ENCODE results near the gene CRYBG1.
"Not testable (repeated sequence)": the region's sequence is repeated elsewhere in the genome, so short reads cannot be mapped to it uniquely, and the experiment has no call there.

Gene CRYBG1

GRCh38 chr6:106547601-106548453, 187.3 kb downstream of the CRYBG1 start:
- in situ Hi-C loops (cut with MboI; ENCODE audit: low sequenced_read_pairs) = no loop called here

GRCh38 chr6:106548926-106549455, 188.5 kb downstream of the CRYBG1 start:
- in situ Hi-C loops (cut with MboI; ENCODE audit: low sequenced_read_pairs) = not testable (repeated sequence)

GRCh38 chr6:106549521-106549920, 189.0 kb downstream of the CRYBG1 start:
- in situ Hi-C loops (cut with MboI; ENCODE audit: low sequenced_read_pairs) = no loop called here

GRCh38 chr6:106551155-106551554, 190.6 kb downstream of the CRYBG1 start:
- in situ Hi-C loops (cut with MboI; ENCODE audit: low sequenced_read_pairs) = loop anchor here (25.0 kb wide), 2 partner anchors 214 to 436 kb away; partner anchors contain the start of gene ATG5

GRCh38 chr6:106553440-106553839, 192.9 kb downstream of the CRYBG1 start:
- in situ Hi-C loops (cut with MboI; ENCODE audit: low sequenced_read_pairs) = loop anchor here (25.0 kb wide), 2 partner anchors 216 to 434 kb away; partner anchors contain the start of gene ATG5

GRCh38 chr6:106555767-106556166, 195.2 kb downstream of the CRYBG1 start:
- in situ Hi-C loops (cut with MboI; ENCODE audit: low sequenced_read_pairs) = loop anchor here (25.0 kb wide), 2 partner anchors 218 to 432 kb away; partner anchors contain the start of gene ATG5

GRCh38 chr6:106556368-106556960, 195.9 kb downstream of the CRYBG1 start:
- in situ Hi-C loops (cut with MboI; ENCODE audit: low sequenced_read_pairs) = loop anchor here (25.0 kb wide), 2 partner anchors 219 to 431 kb away; partner anchors contain the start of gene ATG5

- in situ Hi-C loops (cut with MboI; ENCODE audit: low sequenced_read_pairs) = loop anchor here (25.0 kb wide), 2 partner anchors 221 to 429 kb away; partner anchors contain the start of gene ATG5
These were observed 197.3 kb downstream of the CRYBG1 start for GRCh38 chr6:106557837-106558236.

GRCh38 chr6:106558364-106558763, 197.8 kb downstream of the CRYBG1 start:
- in situ Hi-C loops (cut with MboI; ENCODE audit: low sequenced_read_pairs) = loop anchor here (25.0 kb wide), 2 partner anchors 221 to 429 kb away; partner anchors contain the start of gene ATG5

- in situ Hi-C loops (cut with MboI; ENCODE audit: low sequenced_read_pairs) = loop anchor here (25.0 kb wide), 2 partner anchors 222 to 428 kb away; partner anchors contain the start of gene ATG5
These were observed 199.1 kb downstream of the CRYBG1 start for GRCh38 chr6:106559659-106560058.

- in situ Hi-C loops (cut with MboI; ENCODE audit: low sequenced_read_pairs) = loop anchor here (25.0 kb wide), 2 partner anchors 224 to 426 kb away; partner anchors contain the start of gene ATG5
These were observed 200.6 kb downstream of the CRYBG1 start for GRCh38 chr6:106560996-106561685.

- in situ Hi-C loops (cut with MboI; ENCODE audit: low sequenced_read_pairs) = loop anchor here (25.0 kb wide), 2 partner anchors 225 to 425 kb away; partner anchors contain the start of gene ATG5
These were observed 201.3 kb downstream of the CRYBG1 start for GRCh38 chr6:106561686-106562405.

GRCh38 chr6:106563614-106564013, 203.1 kb downstream of the CRYBG1 start:
- in situ Hi-C loops (cut with MboI; ENCODE audit: low sequenced_read_pairs) = loop anchor here (25.0 kb wide), 2 partner anchors 226 to 424 kb away; partner anchors contain the start of gene ATG5

- in situ Hi-C loops (cut with MboI; ENCODE audit: low sequenced_read_pairs) = loop anchor here (25.0 kb wide), 2 partner anchors 227 to 423 kb away; partner anchors contain the start of gene ATG5
These were observed 204.0 kb downstream of the CRYBG1 start for GRCh38 chr6:106564476-106564875.

- in situ Hi-C loops (cut with MboI; ENCODE audit: low sequenced_read_pairs) = loop anchor here (5.0 to 25.0 kb wide), 3 partner anchors 121 to 419 kb away; partner anchors contain the start of gene ATG5
These were observed 208.0 kb downstream of the CRYBG1 start for GRCh38 chr6:106568530-106568929.

GRCh38 chr6:106569428-106569827, 208.9 kb downstream of the CRYBG1 start:
- in situ Hi-C loops (cut with MboI; ENCODE audit: low sequenced_read_pairs) = loop anchor here (5.0 to 25.0 kb wide), 3 partner anchors 122 to 418 kb away; partner anchors contain the start of gene ATG5

GRCh38 chr6:106572436-106572835, 211.9 kb downstream of the CRYBG1 start:
- in situ Hi-C loops (cut with MboI; ENCODE audit: low sequenced_read_pairs) = loop anchor here (25.0 kb wide), 2 partner anchors 235 to 415 kb away; partner anchors contain the start of gene ATG5

- in situ Hi-C loops (cut with MboI; ENCODE audit: low sequenced_read_pairs) = loop anchor here (25.0 kb wide), 2 partner anchors 236 to 414 kb away; partner anchors contain the start of gene ATG5
These were observed 212.5 kb downstream of the CRYBG1 start for GRCh38 chr6:106572875-106573585.
